Left hindlimb (tissue), 1 donor: ENCODE results near the gene LRRC8D.

ENCODE experiments used
- DNase-seq: peaks from one replicate; pipeline ENCODE4 v3.0.0-alpha.2; 2018

The LRRC8D gene

DNA sequence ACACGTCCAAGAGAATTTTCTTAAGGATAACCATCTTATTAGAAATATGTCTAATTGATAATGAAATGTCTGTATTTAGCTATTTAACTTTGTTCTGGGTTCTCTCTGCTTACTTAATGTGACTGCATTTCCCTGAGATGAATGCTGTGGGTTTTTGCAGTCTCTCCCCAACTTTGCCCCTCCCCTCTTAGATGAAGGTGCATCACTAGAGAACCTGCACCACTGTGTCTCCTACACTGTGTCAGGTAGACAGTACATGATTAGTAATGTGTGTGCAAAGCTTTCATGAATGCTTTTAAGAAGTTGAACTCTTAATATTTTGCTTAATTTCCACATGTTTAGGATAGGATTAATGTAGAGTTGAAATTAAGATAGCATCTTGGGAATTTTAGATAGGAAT lies 51.7 kb downstream of the LRRC8D start:
- DNase-seq, result no peak

DNA sequence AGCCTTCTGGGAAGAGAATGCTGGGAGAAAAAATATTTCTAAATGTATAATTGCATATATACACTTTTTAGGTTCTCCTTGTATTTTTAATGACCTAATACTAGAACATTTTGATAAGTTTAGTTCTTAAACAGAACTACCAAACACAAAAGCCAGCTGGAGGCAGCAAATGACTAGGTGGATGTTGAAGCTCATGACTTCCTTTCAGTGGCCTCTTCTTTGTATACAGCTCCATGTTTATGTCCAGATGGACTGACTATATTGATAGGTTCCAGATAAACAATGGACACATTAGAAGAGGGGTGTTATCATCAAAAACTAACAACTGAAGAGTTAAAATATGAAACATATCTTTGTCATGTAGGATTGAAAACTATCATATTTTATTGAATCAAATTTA lies 52.5 kb downstream of the LRRC8D start:
- no peak for DNase-seq

DNA sequence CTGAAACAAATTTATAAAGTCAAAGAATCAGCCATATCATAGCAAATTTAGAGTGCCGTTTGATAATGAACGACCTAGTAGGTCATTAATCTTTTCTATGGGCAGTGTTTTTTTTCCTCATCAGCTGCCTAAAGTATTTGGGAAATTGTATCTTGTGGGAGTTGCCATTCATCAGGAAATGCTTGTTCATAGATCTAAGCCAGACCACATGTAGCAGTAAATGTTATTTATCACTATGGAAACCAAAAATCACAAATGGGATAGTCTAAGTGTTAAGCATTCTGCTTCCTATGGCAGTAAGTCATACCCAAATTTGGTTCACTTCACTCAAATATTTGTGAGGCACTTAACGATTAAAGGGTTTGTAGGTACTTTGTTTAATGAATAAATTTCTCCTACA lies 52.9 kb downstream of the LRRC8D start:
- no peak for DNase-seq

DNA sequence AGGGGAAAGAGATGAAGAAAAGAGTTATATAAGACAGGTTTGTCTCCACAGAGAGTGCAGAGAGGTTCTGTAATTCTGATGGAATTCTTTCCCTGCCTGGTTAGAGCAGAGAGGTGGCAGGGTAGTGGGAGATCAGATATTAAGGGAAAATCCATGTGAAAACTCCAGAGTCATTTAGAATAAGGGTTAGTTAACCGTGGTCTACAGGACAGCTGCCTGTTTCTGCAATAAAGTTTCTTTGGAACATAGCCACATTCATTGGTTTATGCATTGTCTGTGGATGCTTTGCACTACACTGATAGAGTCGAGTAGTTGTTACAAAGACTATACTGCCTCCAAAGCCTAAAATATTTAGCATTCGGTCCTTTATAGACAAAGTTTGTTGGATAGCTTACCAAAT lies 55.6 kb downstream of the LRRC8D start:
- no peak for DNase-seq

DNA sequence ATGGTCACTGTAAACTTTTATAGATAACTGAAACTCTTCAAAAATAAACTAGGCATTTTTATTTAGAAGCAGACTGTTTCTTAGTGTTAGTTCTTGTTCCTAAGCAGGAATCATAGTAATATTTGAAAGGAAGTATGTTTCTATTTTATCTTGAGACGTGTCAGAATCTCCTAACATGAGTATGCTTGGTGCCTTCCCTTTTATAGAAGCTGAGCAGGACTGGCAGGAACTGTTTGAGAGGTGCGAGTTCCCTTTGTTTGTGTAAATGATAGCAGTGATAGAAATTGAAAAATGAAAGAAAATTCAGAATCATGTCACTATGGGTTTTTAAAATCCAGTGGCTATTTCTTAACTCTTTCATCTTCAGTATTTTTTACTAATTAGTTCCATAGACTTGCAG lies 56.9 kb downstream of the LRRC8D start:
- DNase-seq, result no peak

DNA sequence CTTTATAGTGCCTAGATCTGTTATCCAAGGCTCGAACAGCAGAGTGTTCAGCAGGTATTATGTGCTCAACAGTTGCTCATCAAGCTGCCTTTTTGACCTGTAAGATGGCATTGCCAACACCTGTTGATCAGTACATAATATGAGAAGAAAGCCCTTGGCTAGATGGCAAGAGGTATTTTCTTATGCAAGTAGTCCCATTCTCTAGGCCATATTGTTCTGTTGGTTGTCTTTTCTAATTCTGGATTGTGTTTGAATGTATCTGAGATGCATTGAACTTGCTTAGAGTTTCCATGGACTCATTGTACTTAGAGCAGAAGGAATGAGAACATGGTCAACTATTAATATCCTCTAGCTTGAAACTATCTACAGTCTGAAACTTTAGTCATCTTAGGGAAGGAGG lies 57.4 kb downstream of the LRRC8D start:
- no peak for DNase-seq

DNA sequence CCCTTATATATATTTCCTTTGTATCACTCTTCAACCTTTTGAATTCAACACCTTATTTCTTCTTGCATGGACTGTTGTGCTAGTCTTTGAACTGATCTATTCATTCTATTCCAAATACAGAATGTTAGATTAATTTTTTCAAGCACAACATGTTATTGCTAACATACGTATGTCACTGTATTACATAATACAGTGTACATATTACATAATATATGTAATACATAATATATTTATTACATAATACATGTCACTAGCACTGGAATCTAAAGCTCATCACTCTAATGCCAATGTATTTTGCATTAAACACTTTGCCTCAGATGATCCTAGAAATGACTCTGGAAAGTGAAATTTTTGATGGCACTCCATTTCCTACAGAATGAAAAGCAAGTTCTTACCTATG lies 59.8 kb downstream of the LRRC8D start:
- no peak for DNase-seq

DNA sequence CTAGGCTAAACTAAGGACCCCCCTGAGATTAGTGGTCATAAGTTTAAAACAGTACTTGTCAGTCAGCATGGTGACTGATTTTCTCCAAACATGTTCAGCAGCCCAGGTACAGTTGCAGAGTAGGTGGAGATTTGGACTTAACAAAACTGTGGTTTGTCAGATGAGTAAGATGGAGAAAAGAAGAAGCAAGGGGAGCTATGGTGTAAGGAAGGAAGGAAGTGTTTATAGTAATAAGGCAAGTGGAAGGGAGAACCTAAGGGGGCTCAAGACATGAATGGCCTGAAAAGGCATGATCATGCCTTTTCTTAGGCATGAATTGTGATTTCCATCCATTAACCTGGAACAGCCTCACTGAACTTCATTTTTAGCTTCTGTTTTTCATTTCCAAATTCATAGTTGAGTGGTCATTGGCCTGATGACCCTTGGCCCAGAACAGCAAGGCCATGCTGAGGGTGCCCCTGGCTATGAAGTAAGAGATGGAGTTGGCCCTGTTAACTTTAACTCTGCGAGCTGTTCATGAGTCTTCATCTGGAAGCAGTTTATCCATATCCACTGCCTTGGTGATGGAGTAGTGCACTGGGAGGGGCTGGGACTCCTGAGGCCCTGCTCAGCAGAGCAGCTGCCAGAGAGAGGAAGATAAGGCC lies 60.7 kb downstream of the LRRC8D start:
- DNase-seq, result no peak

DNA sequence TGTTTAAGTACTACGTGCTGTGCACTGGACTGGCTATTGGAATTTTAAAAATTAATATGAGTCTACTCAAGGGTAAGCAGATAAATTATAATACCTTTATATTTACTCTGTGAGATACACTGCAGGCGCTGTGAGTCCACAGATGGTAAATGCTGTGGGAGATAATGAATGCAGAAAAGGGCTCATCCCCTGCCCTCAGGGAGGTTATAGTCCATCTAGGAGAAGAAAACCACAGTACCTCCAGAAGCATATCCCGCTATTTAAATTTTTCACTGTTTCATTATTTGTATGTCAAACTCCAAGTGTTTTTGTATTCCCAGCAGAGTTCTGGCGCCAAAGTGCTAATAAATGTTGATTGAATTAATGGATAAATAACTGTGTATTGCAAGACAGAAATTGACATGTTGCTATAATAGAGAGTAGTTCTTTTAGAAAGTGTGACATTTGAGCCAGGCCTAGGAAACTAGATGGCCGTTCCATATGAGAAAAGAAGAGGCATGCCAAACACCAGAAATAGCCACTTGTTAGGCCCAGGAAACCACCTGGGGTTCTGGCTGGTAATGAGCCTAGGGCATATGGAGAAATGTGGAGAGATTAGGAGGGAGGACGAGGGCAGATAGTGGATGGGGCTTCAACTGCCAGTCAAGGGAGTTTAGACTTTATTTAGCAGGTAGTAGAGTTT lies 61.7 kb downstream of the LRRC8D start:
- no peak for DNase-seq

DNA sequence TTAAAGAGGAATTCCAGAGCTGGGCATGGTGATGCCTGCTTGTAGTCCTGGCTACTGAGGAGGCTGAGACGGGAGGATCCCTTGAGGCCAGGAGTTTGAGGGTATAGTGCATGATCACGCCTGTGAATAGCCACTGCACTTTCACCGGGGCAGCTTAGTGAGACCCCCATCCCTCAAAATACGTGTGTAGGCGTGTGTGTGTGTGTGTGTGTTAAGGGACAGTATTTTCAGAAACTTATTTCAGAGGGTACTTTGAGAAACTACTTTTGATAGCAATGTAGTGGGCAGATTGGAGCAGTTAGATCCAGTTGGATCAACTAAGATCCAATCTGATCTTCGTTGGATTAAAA lies 62.2 kb downstream of the LRRC8D start:
- DNase-seq, result no peak

DNA sequence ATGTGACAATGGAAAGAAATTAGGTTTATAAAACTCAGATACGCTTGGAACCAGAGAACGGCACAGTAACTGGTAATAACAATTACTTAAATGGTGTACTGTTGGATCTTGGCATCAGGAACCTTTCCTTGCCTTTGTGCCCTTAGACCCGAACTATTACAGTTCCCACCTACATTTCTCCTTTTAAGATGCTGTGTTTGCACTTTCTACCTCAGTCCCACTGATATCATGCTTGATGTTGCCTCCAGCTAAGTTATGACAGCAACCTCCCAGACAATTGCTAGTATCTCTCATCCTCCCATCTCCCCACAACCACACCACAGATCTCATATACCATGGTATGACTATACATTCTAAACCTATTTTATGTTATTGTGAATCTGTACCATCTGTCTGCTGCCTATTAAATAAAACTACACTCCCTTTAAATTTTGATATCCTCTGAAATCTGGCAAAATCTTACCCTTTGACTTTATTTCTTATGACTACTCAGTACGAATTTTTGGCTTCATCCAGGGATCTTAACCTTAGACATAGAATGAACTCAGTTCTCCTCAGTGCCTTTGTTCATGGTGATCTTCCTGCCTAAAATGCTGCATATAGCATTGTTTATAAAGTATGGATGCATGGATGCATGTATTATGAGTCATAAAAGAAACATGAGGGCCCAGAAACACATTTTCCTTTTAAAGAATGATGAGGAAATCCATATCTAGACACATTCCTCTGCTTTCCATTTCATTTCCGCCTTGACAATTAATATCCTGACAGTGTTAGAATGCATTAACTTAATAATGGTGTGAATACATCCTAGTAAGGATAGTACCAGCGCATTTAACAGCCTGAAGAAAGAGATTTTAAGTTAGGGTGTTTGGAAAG lies 64.1 kb downstream of the LRRC8D start:
- DNase-seq, result no peak

DNA sequence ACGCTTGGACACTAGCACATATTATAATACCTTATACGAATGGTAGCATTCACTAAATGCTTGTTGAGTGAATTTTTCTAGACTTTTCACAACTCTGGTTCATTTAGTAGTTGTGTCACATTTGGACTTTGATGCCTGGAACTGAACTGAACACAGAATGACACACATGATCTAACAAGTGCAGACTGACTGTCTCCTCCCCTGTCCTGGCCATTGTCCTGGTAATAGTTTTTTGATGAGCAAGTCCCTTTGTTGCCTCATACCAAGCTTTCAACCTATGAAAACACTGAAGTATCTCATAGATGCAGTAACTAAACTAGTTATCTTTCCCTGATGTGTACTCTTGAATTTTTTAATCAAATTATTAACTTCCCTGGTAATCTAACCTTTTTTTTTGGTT lies 66.4 kb downstream of the LRRC8D start:
- no peak for DNase-seq

DNA sequence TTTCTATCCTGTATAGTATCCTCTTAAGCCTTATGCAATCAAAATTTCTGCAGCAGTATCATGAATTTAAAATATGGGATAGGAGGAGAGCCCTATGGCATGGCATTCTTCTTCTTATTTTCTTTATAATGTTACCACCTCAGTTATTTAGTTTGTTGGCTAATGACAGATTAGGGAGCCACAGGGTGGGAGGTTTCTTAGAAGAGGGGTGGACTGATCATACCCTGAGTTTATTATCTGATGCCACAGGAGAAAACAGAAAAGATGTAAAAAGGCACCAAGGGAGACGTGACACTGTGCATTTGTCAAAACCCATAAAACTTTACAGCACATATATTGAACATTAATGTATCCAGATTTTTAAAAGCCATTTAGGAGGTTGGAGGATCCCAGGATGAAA lies 66.9 kb downstream of the LRRC8D start:
- no peak for DNase-seq

DNA sequence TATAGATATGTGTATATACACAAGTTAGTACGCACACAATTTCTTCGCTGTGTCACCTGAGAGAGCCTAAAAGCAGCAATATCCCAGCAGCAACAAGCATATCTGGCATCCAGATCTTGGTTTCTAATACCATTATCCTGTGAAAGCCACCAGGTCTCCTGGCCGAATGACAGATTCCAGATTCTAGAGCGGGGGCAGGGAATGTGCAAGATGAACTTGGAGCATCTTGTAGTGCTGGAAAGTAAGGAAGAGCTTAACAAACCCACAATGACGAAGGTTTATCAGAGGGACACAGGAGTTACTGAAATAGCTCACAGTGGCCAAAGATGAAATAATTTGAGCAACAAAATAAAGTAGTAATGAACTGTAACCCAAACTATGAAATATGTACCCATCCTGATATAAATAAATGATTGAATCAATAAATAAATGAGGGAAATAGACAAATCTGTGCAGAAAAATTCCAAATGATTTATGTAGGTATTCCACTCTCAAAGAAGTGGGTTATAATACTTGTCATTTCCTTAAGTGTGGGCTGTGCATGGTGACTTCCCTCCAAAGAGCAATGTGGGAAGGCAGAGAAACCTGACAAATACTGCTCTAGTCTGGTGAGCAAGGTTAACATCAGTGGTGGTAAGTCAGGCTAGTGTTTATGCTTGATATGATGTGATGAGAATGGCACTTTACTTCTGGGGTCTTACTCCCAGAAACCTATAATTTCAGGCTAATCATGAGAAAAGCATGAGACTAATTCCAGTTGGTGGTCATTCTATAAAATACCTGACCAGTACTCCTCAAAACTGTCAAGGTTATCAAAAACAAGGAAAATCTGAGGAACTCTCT lies 67.9 kb downstream of the LRRC8D start:
- DNase-seq, result no peak

DNA sequence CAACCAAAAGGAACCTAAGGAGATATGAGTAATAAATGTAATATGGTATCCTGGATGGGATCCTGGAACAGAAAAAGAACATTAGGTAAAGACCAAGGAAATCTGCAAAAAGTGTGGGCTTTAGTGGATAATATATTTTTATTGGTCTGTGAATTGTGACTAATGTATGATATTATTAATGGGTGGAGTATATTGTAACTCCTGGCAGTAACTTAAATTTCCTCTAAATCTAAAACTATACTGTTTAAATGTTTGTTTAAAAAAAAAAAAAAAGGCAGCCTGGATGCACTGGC lies 68.4 kb downstream of the LRRC8D start:
- DNase-seq, result no peak

DNA sequence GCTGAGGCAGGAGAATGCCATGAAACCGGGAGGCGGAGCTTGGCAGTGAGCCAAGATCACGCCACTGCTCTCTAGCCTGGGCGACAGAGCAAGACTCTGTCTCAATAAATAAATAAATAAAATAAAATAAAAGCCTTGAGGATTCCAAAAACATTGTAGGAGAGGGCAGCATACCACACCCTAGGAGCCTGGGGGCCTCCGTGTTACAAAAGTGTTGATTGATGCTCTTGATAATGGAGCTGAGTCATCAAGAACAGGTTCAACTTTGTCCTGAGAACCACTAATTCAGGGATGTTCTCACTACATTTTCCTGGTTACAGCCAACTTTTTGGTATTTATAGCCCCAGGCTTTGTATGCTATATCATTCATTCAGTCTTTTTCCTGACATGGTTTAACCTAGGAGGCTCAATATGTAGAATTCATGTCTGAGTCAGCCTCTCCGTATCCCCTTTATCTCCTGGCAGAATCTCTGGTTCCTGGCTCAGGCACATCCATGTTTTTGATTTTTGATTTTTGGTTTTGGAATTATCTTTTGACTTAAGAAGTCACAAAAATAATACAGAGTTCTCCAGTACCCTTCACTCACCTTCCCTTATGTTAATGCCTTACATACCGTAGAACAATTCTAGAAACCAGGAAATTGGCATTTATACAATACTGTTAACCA lies 69.4 kb downstream of the LRRC8D start:
- no peak for DNase-seq

DNA sequence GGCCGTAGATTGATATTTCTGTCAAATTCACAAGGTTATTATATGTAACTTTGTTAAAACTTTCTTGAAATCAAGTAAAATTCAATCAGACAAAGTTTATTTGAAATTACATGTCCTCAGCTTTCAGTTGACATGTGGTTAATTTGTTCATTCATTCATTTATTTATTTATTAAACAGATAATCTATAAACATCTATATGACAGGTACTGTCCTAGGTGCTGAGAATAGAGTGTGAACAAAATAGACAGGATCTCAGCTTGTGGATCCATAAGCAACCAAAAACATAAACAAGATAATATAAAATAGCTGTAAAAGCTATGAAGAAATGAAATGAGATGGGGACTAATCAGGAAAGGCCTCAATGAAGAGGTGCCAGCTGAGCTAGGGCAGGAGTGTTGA lies 72.0 kb downstream of the LRRC8D start:
- DNase-seq, result no peak

DNA sequence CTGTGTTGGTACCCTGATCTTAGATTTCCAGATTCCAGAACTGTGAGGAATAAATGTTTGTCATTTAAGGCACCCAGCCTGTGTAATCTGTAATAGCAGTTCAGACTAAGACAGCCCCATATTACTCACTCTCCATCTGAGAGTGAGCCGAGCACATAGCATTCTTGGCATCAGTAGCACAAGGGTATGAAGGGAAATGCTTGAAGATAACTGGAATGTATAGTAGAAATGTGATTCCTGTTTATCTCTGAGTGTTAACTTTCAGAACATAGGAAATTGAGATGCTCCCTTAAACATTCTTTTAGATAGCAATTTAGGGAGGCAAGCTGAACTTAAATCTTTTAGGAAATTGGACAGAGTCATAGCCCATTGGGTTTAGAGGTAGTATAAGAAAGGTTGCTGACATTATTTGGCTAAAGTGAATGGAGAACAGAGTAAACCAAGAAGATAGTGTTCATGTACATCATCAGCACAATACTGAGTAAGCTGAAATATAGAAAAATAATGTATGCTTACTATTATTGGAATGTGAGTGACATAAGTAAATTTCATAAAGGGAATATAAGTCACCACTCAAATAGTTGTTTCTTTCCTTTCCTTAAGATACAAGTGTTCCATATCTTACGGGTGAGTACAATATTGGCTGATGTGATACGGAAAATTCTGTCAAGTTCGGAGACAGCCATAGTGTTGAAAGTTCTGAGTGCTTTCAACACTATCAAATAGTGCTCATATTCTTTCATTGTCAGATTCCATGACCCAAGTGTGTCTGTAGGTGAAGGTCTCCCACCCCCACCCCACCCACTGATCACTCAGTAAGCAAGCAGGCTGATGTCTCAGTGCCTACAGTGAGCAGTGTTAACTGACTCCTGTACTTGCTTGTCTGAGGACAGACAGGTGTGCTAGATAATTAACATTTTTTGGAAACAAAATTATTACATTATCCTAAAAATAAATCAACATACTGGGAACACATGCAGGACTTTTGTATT lies 73.7 kb downstream of the LRRC8D start:
- no peak for DNase-seq

DNA sequence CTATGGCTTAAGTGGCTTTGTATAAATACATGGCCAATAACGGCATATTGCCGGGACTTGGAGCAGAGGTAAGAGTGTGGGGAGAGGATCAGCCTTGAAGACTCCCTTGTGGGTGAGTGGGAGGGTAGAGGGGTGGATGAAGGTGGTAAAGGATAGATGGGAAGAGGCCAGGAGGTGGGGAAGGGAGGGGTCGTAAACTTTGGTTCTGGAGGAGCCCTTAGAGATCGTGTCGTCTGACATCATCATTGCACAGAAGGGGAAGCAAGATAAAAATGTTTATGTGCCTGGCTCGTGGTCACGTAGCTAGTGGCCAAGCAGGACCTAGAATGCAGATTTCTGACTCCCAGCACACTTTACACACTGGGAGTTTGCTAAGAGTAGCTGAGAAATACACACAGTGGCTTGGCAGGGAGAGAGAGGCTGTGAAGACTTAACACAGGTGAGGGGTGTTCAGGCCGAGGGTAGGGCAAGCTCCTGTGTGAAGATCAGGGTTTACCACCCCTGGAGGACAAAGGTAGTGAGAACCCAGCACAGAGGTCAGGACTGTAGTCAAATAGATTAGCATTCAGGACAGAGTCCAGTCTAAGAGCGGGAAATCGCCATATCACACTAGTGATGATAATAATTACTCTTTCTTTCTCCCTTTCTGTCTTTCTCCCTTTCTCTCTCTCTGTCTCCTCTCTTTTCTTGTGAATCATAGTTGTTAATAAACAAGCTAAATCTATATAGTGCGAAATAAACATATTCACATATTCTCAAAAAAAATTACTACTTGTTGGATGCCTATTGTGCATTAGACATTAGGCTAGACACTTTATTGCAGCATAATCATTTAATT lies 75.5 kb downstream of the LRRC8D start:
- no peak for DNase-seq

DNA sequence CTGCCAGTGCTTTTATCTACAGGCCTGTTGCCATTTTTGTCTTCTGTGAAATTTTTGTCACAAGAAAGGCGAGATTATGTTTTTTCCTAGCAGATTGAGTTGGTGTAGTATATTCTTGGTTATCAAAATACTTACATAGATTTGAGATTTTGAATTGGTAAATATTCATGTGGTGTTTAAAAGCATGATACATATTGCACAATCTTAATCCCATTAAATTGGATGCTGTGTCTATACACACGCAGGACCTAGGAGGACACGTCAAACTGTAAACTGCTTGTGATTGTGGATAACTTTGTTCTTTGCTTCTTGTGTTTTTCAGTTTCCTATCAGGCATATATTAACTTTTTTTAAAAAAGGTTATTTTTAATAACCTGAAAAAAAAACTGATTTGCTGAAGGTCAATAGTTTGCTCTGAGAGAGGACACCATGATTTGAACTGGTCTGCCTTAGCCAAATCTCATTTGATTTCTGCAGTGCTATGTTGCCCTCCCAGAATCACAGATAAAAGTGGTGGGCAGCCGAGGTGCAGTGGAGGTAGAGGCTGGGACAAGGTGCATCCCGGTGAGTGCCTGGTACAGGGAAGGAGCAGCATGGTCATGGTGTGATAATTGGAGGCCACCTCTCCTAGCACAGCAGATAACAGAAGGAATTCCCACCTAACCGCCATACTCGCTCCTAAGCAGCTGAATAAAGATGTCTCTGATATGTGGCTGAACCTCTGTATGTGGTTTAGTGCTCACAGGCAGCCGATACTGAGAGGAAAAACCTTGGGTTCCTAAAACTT lies 76.7 kb downstream of the LRRC8D start:
- DNase-seq, result no peak
